B cell (primary cell): ENCODE results near the gene CRAMP1. TPM values are rescaled to one million over a fixed set of nuclear protein-coding genes. Genes with fewer than 3 reads are reported as not detected.

Experiments
- ATAC-seq: fragments of 200-7000 bp; cut with Tn5 transposase; one replicate; pipeline ENCODE4 v1.10.0; 2021; ENCODE audit warnings: low read depth, mild to moderate bottlenecking, moderate number of reproducible peaks, moderate library complexity
- CTCF ChIA-PET: fragments of 350-600 bp; sonication (Branson Sonifier 250); formaldehyde crosslinking; loops from one replicate; lab custom pipeline; 2021; ENCODE audit warnings: antibody characterized with exemption, inconsistent platforms; lab: Charles Lee
- POLR2A ChIA-PET: fragments of 350-600 bp; sonication (Branson Sonifier 250); formaldehyde crosslinking; loops from one replicate; lab custom pipeline; 2021; ENCODE audit warnings: antibody characterized with exemption; lab: Charles Lee
- DNase-seq: peaks from one replicate; pipeline ENCODE4 v3.0.0; 2013
- H2AFZ ChIP-seq: 2 replicates; pipeline ENCODE4 v1.6.1; 2012; ENCODE audit warnings: mild to moderate bottlenecking, low read depth, low read length; ENCODE audit not compliant: insufficient read depth, poor library complexity, severe bottlenecking
- H3K27ac ChIP-seq, 2 donors: 1 replicate in 1 of 2; 2 replicates in 1 of 2; pipeline ENCODE4 v1.5.1; 2012 to 2013; ENCODE audit warnings: low read length in 2 of 2, mild to moderate bottlenecking in 2 of 2, moderate library complexity in 1 of 2
- H3K27me3 ChIP-seq, 4 experiments: fragments of 200-600 bp in 1 of 4; sonication (generic) in 1 of 4; replicated peaks in 1 of 4; 1 replicate in 2 of 4; 2 replicates in 2 of 4; pipeline versions ENCODE4 v1.6.1 to v1.7.0; 2013 to 2016; ENCODE audit warnings: low read length in 3 of 4, mild to moderate bottlenecking in 2 of 4, mixed read lengths in 1 of 4, moderate library complexity in 1 of 4; ENCODE audit not compliant: insufficient read depth in 4 of 4, control insufficient read depth in 3 of 4; ENCODE audit errors: control extremely low read depth in 1 of 4
- H3K36me3 ChIP-seq, 2 experiments: replicated peaks in 1 of 2; 1 replicate in 1 of 2; 2 replicates in 1 of 2; pipeline versions ENCODE4 v1.6.1 to v1.7.1; 2013; ENCODE audit warnings: low read length in 1 of 2; ENCODE audit not compliant: insufficient read depth in 2 of 2, control insufficient read depth in 1 of 2; ENCODE audit errors: control extremely low read depth in 1 of 2, extremely low read depth in 1 of 2
- H3K4me1 ChIP-seq, 2 donors: fragments of 200-600 bp in 1 of 2; sonication (generic) in 1 of 2; 1 replicate in 1 of 2; 2 replicates in 1 of 2; pipeline versions ENCODE4 v1.5.1 to v1.6.1; 2013 to 2017; ENCODE audit warnings: low read length in 2 of 2; ENCODE audit not compliant: control insufficient read depth in 2 of 2, insufficient read depth in 2 of 2
- H3K4me2 ChIP-seq: replicated peaks from 2 replicates; pipeline ENCODE3; 2012; ENCODE audit warnings: mild to moderate bottlenecking, low read depth, low read length; ENCODE audit not compliant: poor library complexity, severe bottlenecking
- H3K4me3 ChIP-seq, 5 experiments: fragments of 200-600 bp in 1 of 5; sonication (generic) in 1 of 5; 1 replicate in 3 of 5; 2 replicates in 2 of 5; pipeline versions ENCODE4 v1.5.1 to v1.7.0; 2011 to 2016; ENCODE audit warnings: low read length in 4 of 5, mild to moderate bottlenecking in 4 of 5, low read depth in 2 of 5, control low read depth in 1 of 5, moderate library complexity in 1 of 5; ENCODE audit not compliant: insufficient read depth in 1 of 5; ENCODE audit errors: control extremely low read depth in 1 of 5, extremely low read depth in 1 of 5
- H3K79me2 ChIP-seq: fragments of 200-600 bp; sonication (generic); one replicate; pipeline ENCODE4 v1.6.0; 2016; ENCODE audit warnings: low read length; ENCODE audit not compliant: control insufficient read depth, insufficient read depth
- H3K9ac ChIP-seq: fragments of 200-600 bp; sonication (generic); 2 replicates; pipeline ENCODE4 v1.6.1; 2017; ENCODE audit warnings: mild to moderate bottlenecking, low read length, moderate library complexity
- H3K9me3 ChIP-seq, 3 donors: one replicate each; pipeline versions ENCODE4 v1.6.1 to v1.7.1; 2013; ENCODE audit warnings: low read length in 2 of 3; ENCODE audit not compliant: control insufficient read depth in 2 of 3, insufficient read depth in 1 of 3; ENCODE audit errors: control extremely low read depth in 1 of 3
- H4K20me1 ChIP-seq: 2 replicates; pipeline ENCODE4 v1.6.0; 2012; ENCODE audit warnings: mild to moderate bottlenecking, low read length; ENCODE audit not compliant: insufficient read depth, control insufficient read depth, poor library complexity, severe bottlenecking
- H3K27ac Mint-ChIP-seq: one replicate; pipeline ENCODE4 v1.8.0; 2021; ENCODE audit warnings: mixed read lengths
- H3K27me3 Mint-ChIP-seq: one replicate; pipeline ENCODE4 v1.8.0; 2021; ENCODE audit warnings: mixed read lengths
- H3K4me1 Mint-ChIP-seq: one replicate; pipeline ENCODE4 v1.8.0; 2021; ENCODE audit warnings: mixed read lengths
- H3K4me3 Mint-ChIP-seq: one replicate; pipeline ENCODE4 v1.8.0; 2021; ENCODE audit warnings: mixed read lengths
- H3K9me3 Mint-ChIP-seq: one replicate; pipeline ENCODE4 v1.8.0; 2022; ENCODE audit warnings: mixed read lengths; ENCODE audit not compliant: insufficient read depth
- CTCF ChIP-seq: fragments of 200-600 bp; IDR thresholded peaks from one replicate; pipeline ENCODE4 v1.8.0; 2022; ENCODE audit warnings: antibody characterized with exemption, mild to moderate bottlenecking
- EZH2 ChIP-seq: IDR thresholded peaks from 2 replicates; pipeline ENCODE4 v1.6.1; 2012; ENCODE audit warnings: borderline replicate concordance, low read depth, mild to moderate bottlenecking, moderate library complexity, low read length; ENCODE audit not compliant: insufficient read depth, poor library complexity, severe bottlenecking
- WGBS: methylation state at CpG from one replicate; pipeline ENCODE4 v1.1.5; 2013; ENCODE audit warnings: missing lambda C conversion rate; ENCODE audit not compliant: insufficient coverage; 5-methylcytosine and 5-hydroxymethylcytosine counted together
- intact Hi-C: fragments of 100-400 bp; cut with micrococcal nuclease; formaldehyde crosslinking; loops from one replicate; pipeline ENCODE4 v1.10.0; 2022
- polyA plus RNA-seq: library from polyadenylated mRNA; depleted of rRNA; stranded (reverse); fragments of >200 nt; gene quantifications from 2 replicates; pipeline ENCODE4 v1.2.3, GENCODE V29; 2012
- total RNA-seq, 2 donors: library from RNA; stranded (reverse); fragments of 120-200 nt in 1 of 2; gene quantifications; 1 replicate in 1 of 2; 2 replicates in 1 of 2; pipeline versions ENCODE4 v1.2.3 to v1.2.4, GENCODE V29; 2013 to 2022

Gene CRAMP1
- total and polyA plus RNA-seq, 2 donors (not counting 1 experiment from before 2014, with no cell fraction given) = 21.0 to 33.9 TPM

- no peaks in the 10 kb centered on the region for H3K9me3 Mint-ChIP-seq
- no peaks in the 10 kb centered on the region for H3K9me3 ChIP-seq
- peaks cover 53 to 78% of the 10 kb centered on the region in 2 donors for H3K4me1 ChIP-seq
- CTCF ChIA-PET = interaction anchor here (0.6 to 1.9 kb wide), 5 partner anchors 9 to 138 kb away, joined by 3 to 9 read pairs (median 3); no protein-coding TSS in a partner anchor
- WGBS = 85% methylated on average over 2 of the region's 6 CpGs
- TF ChIP-seq CTCF (peak; percentile 96), EZH2 (no peak)
- peaks cover 49% of the 10 kb centered on the region for H4K20me1 ChIP-seq
- ATAC-seq (peak; percentile 46), DNase-seq (peak; percentile 74)
- peaks cover 51% of the 10 kb centered on the region for H3K4me1 Mint-ChIP-seq
- no peak overlapping the region for H3K4me3 ChIP-seq
- H3K27ac Mint-ChIP-seq = peak overlapping the region; percentile 76
- intact Hi-C loops = loop anchor here (1.0 kb wide), 1 partner anchor 17 kb away; the partner anchor contains the start of gene MAPK8IP3
- H3K4me3 Mint-ChIP-seq = peak overlapping the region; percentile 52
- POLR2A ChIA-PET = no interaction called here
- no peaks in the 10 kb centered on the region for H3K27me3 ChIP-seq
- H3K27me3 Mint-ChIP-seq = no peaks in the 10 kb centered on the region
- H3K79me2 ChIP-seq = peaks cover 89% of the 10 kb centered on the region
- peak overlapping the region; percentile 55 for H3K4me2 ChIP-seq
- H3K9ac ChIP-seq = no peak overlapping the region
- H3K36me3 ChIP-seq = peaks cover 0 to 30% of the 10 kb centered on the region in 2 experiments
- H2AFZ ChIP-seq = no peak overlapping the region
- H3K27ac ChIP-seq = peak overlapping the region; percentile 51 to 55
Observed at GRCh38 chr16:1723450-1724147, 111.4 kb downstream of the CRAMP1 start.

GRCh38 chr16:1724491-1724890 lies 112.3 kb downstream of the CRAMP1 start:
- no peak overlapping the region for H3K9ac ChIP-seq
- no peak for ATAC-seq
- Mint-ChIP-seq H3K9me3 (no peaks in the 10 kb centered on the region), H3K4me1 (peaks cover 44% of the 10 kb centered on the region), H3K27ac (no peak overlapping the region), H3K4me3 (no peak overlapping the region), H3K27me3 (no peaks in the 10 kb centered on the region)
- peaks cover 58% of the 10 kb centered on the region for H4K20me1 ChIP-seq
- H3K4me1 ChIP-seq = peaks cover 45 to 69% of the 10 kb centered on the region in 2 donors
- intact Hi-C loops = no loop called here
- no peak for DNase-seq
- no peaks in the 10 kb centered on the region for H3K9me3 ChIP-seq
- no peak overlapping the region for H3K4me3 ChIP-seq
- peaks cover 88% of the 10 kb centered on the region for H3K79me2 ChIP-seq
- no peak overlapping the region for H3K27ac ChIP-seq
- no peak overlapping the region for H2AFZ ChIP-seq
- ChIA-PET CTCF (interaction anchor here (0.6 to 1.9 kb wide), 3 partner anchors 9 to 910 kb away, joined by 3 to 9 read pairs (median 3); no protein-coding TSS in a partner anchor), POLR2A (interaction anchor here (0.6 kb wide), 1 partner anchor 8 kb away, joined by 6 read pairs; no protein-coding TSS in a partner anchor)
- no peak for TF ChIP-seq CTCF
- no peak for TF ChIP-seq EZH2
- peaks cover 0 to 37% of the 10 kb centered on the region in 2 experiments for H3K36me3 ChIP-seq
- WGBS = 96% methylated on average over 8 of the region's 12 CpGs
- peak overlapping the region; percentile 8 for H3K4me2 ChIP-seq
- no peaks in the 10 kb centered on the region for H3K27me3 ChIP-seq
